OCI-LY7 (cell line): ENCODE data around the gene AKT3. TPM values are rescaled to one million over a fixed set of nuclear protein-coding genes. Genes with fewer than 3 reads are reported as not detected.
"Not testable (repeated sequence)": the region's sequence is repeated elsewhere in the genome, so short reads cannot be mapped to it uniquely, and the experiment has no call there.

ENCODE experiments used
- BruUV-seq: library from RNA; stranded (reverse); fragments of 400-500 nt; replicated peaks from 2 replicates; lab custom pipeline; 2021; lab: Mats Ljungman, UMichigan
- CTCF ChIA-PET: fragments of 300-600 bp; sonication (Branson Sonifier 250); formaldehyde crosslinking; loops from one replicate; lab custom pipeline; 2022; ENCODE audit warnings: antibody characterized with exemption; ENCODE audit not compliant: unreplicated experiment; lab: Charles Lee
- POLR2A ChIA-PET: fragments of 300-600 bp; sonication (Branson Sonifier 250); formaldehyde crosslinking; loops from one replicate; lab custom pipeline; 2022; ENCODE audit warnings: antibody characterized with exemption; lab: Charles Lee
- DNase-seq: peaks from one replicate; pipeline ENCODE4 v3.0.0-alpha.2; 2015; ENCODE audit warnings: low spot score
- H2AFZ ChIP-seq: fragments of 200-600 bp; sonication (generic), shearing (Covaris generic); 2 replicates; pipeline ENCODE4 v1.6.1; 2014; ENCODE audit warnings: mild to moderate bottlenecking, antibody characterized with exemption, low read length, moderate library complexity
- H3K27ac ChIP-seq: fragments of 200-600 bp; sonication (generic); 2 replicates; pipeline ENCODE4 v1.5.1; 2014; ENCODE audit warnings: mixed run types, low read depth, mild to moderate bottlenecking, moderate library complexity, low read length, inconsistent platforms; ENCODE audit not compliant: poor library complexity, severe bottlenecking
- H3K36me3 ChIP-seq: fragments of 200-600 bp; sonication (generic); 2 replicates; pipeline ENCODE4 v1.6.1; 2014; ENCODE audit warnings: mild to moderate bottlenecking, antibody characterized with exemption, low read length, moderate library complexity, mixed read lengths; ENCODE audit not compliant: insufficient read depth
- H3K4me1 ChIP-seq: fragments of 200-600 bp; sonication (generic); 2 replicates; pipeline ENCODE4 v1.5.1; 2014; ENCODE audit warnings: mild to moderate bottlenecking, low read length; ENCODE audit not compliant: insufficient read depth, poor library complexity, severe bottlenecking
- H3K4me2 ChIP-seq: fragments of 200-600 bp; sonication (generic); 2 replicates; pipeline ENCODE4 v1.6.1; 2014; ENCODE audit warnings: mild to moderate bottlenecking, low read length
- H3K4me3 ChIP-seq: fragments of 200-600 bp; sonication (generic); 2 replicates; pipeline ENCODE4 v1.5.1; 2014; ENCODE audit warnings: mild to moderate bottlenecking, low read depth, low read length; ENCODE audit not compliant: poor library complexity, severe bottlenecking
- H3K79me2 ChIP-seq: fragments of 200-600 bp; sonication (generic); 2 replicates; pipeline ENCODE4 v1.6.1; 2016; ENCODE audit warnings: low read depth, mild to moderate bottlenecking, low read length, moderate library complexity, mixed read lengths; ENCODE audit not compliant: insufficient read depth
- H3K9me2 ChIP-seq: fragments of 200-600 bp; sonication (generic); 2 replicates; pipeline ENCODE4 v1.6.1; 2016; ENCODE audit warnings: mild to moderate bottlenecking, low read length, mixed read lengths; ENCODE audit not compliant: insufficient read depth
- H3K9me3 ChIP-seq: fragments of 200-600 bp; sonication (generic); 2 replicates; pipeline ENCODE4 v1.6.1; 2014; ENCODE audit warnings: mild to moderate bottlenecking, mixed run types, low read length, mixed read lengths
- H4K20me1 ChIP-seq: fragments of 200-600 bp; sonication (generic); 2 replicates; pipeline ENCODE4 v1.6.1; 2014; ENCODE audit warnings: mild to moderate bottlenecking, antibody characterized with exemption, low read length, moderate library complexity, mixed read lengths; ENCODE audit not compliant: insufficient read depth
- CTCF ChIP-seq: fragments of 200-600 bp; sonication (generic); conservative IDR thresholded peaks from 2 replicates; pipeline ENCODE4 v1.5.1; 2014; ENCODE audit warnings: mild to moderate bottlenecking, antibody characterized with exemption, low read length, moderate library complexity, mixed read lengths
- EZH2phosphoT487 ChIP-seq: fragments of 200-600 bp; sonication (generic); IDR thresholded peaks from 2 replicates; pipeline ENCODE4 v1.6.1; 2018; ENCODE audit warnings: low read depth, borderline replicate concordance, mild to moderate bottlenecking, mixed run types, antibody characterized with exemption, low read length, moderate library complexity, mixed read lengths
- intact Hi-C: fragments of 100-400 bp; cut with micrococcal nuclease; formaldehyde crosslinking; loops from one replicate; pipeline ENCODE4 v1.10.0; 2022; ENCODE audit not compliant: unreplicated experiment
- total RNA-seq, 2 experiments: library from RNA; depleted of rRNA in 1 of 2; stranded (reverse); fragments of >200 nt in 1 of 2; shearing (Covaris generic) in 1 of 2; gene quantifications; 2 replicates each; pipeline ENCODE4 v1.2.3, GENCODE V29; 2014 to 2022

The AKT3 gene
- total RNA-seq, 2 experiments from 2014 or later: 0.29 TPM; not detected in 1

- no peak overlapping the region for H3K27ac ChIP-seq
- intact Hi-C loops: no loop called here
- BruUV-seq: no TSS peak
- no peaks in the 10 kb centered on the region for H3K9me2 ChIP-seq
- no peak overlapping the region for H3K4me3 ChIP-seq
- CTCF ChIA-PET: no interaction called here
- H4K20me1 ChIP-seq: no peaks in the 10 kb centered on the region
- no peak for TF ChIP-seq EZH2phosphoT487
- TF ChIP-seq CTCF: no peak
- no peaks in the 10 kb centered on the region for H3K4me1 ChIP-seq
- no peaks in the 10 kb centered on the region for H3K79me2 ChIP-seq
- no peak for DNase-seq
- no peaks in the 10 kb centered on the region for H3K9me3 ChIP-seq
- POLR2A ChIA-PET: no interaction called here
- no peaks in the 10 kb centered on the region for H3K36me3 ChIP-seq
- no peak overlapping the region for H3K4me2 ChIP-seq
- H2AFZ ChIP-seq: no peak overlapping the region
Measured at GRCh38 chr1:243831463-243831862, 18.6 kb downstream of the AKT3 start.

DNA sequence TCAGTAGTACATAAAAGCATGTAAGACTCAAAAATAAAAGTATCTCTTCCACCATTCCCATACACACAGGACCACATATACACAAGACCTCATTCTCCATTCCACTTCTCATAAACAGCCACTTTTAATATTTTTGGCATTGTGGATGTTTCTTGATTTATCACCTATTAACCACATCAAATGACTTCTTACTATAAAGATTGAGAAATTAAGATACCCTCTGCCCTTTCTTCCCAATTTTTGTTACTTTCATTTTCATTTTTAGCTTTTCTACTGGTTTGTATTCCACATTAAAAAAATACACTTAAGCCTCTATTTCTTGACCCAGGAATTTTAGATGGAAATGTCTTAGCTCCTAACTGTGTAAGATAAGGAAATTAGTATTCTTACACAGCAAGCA is 22.8 kb downstream of the AKT3 start:
- H3K9me3 ChIP-seq: no peaks in the 10 kb centered on the region
- no TSS peak for BruUV-seq
- no peak overlapping the region for H3K27ac ChIP-seq
- DNase-seq: no peak
- H3K4me3 ChIP-seq: no peak overlapping the region
- H3K9me2 ChIP-seq: no peaks in the 10 kb centered on the region
- H4K20me1 ChIP-seq: no peaks in the 10 kb centered on the region
- intact Hi-C loops: no loop called here
- ChIA-PET POLR2A (no interaction called here), CTCF (no interaction called here)
- no peaks in the 10 kb centered on the region for H3K4me1 ChIP-seq
- no peak overlapping the region for H2AFZ ChIP-seq
- no peaks in the 10 kb centered on the region for H3K36me3 ChIP-seq
- no peak for TF ChIP-seq EZH2phosphoT487
- no peak for TF ChIP-seq CTCF
- no peaks in the 10 kb centered on the region for H3K79me2 ChIP-seq
- H3K4me2 ChIP-seq: no peak overlapping the region

- H3K36me3 ChIP-seq, H3K9me2 ChIP-seq, H4K20me1 ChIP-seq, H2AFZ ChIP-seq, intact Hi-C loops, BruUV-seq, CTCF ChIA-PET, H3K4me1 ChIP-seq, POLR2A ChIA-PET, H3K9me3 ChIP-seq, H3K4me2 ChIP-seq, H3K4me3 ChIP-seq, DNase-seq, H3K79me2 ChIP-seq, H3K27ac ChIP-seq: not testable (repeated sequence)
Measured at GRCh38 chr1:243824907-243825306, 25.1 kb downstream of the AKT3 start.
